GM12872 (cell line): ENCODE data around the gene EID1.
A peak's percentile ranks its signal among the peaks of the same experiment; 100 is the strongest.

ENCODE experiments used
- CTCF ChIP-seq: IDR thresholded peaks from 3 replicates; pipeline ENCODE4 v1.5.1; 2011; ENCODE audit warnings: low read depth, mild to moderate bottlenecking, low read length, moderate library complexity; ENCODE audit not compliant: insufficient read depth

Gene EID1

GRCh38 chr15:48861813-48862431 lies 16.0 kb upstream of the EID1 start:
- peak; percentile 63 for TF ChIP-seq CTCF

GRCh38 chr15:48862705-48863104 lies 15.2 kb upstream of the EID1 start:
- TF ChIP-seq CTCF, result no peak

GRCh38 chr15:48865370-48866079 lies 12.4 kb upstream of the EID1 start:
- no peak for TF ChIP-seq CTCF

- TF ChIP-seq CTCF, result no peak
These were observed 11.8 kb upstream of the EID1 start for GRCh38 chr15:48866141-48866563.

GRCh38 chr15:48868023-48868422 lies 9.9 kb upstream of the EID1 start:
- no peak for TF ChIP-seq CTCF

- no peak for TF ChIP-seq CTCF
These were observed 9.4 kb upstream of the EID1 start for GRCh38 chr15:48868536-48868935.

- TF ChIP-seq CTCF, result no peak
These were observed 8.0 kb upstream of the EID1 start for GRCh38 chr15:48869966-48870365.
